H9 (cell line): ENCODE data around the gene ENKD1. TPM values are rescaled to one million over a fixed set of nuclear protein-coding genes. Genes with fewer than 3 reads are reported as not detected.

Experiments used
- DNase-seq: peaks from one replicate; pipeline ENCODE4 v3.0.0-alpha.2; 2017
- H2AFZ ChIP-seq: one replicate; pipeline ENCODE4 v1.6.1; 2013; ENCODE audit warnings: mild to moderate bottlenecking, low read length, control low read depth, moderate library complexity
- H2AK5ac ChIP-seq: 2 replicates; pipeline ENCODE4 v1.6.1; 2013; ENCODE audit warnings: low read length, control low read depth, mixed read lengths; ENCODE audit not compliant: insufficient read length
- H2BK120ac ChIP-seq: one replicate; pipeline ENCODE4 v1.6.1; 2013; ENCODE audit warnings: low read depth, mild to moderate bottlenecking, low read length, control low read depth, inconsistent platforms; ENCODE audit not compliant: poor library complexity, severe bottlenecking
- H2BK12ac ChIP-seq: 2 replicates; pipeline ENCODE4 v1.6.1; 2013; ENCODE audit warnings: low read length, control low read depth, mixed read lengths, low read depth; ENCODE audit not compliant: insufficient read length
- H2BK15ac ChIP-seq: 2 replicates; pipeline ENCODE4 v1.6.1; 2013; ENCODE audit warnings: low read depth, low read length, control low read depth
- H2BK20ac ChIP-seq: one replicate; pipeline ENCODE4 v1.6.1; 2013; ENCODE audit warnings: low read depth, mild to moderate bottlenecking, low read length, control low read depth, inconsistent platforms; ENCODE audit not compliant: poor library complexity, severe bottlenecking
- H2BK5ac ChIP-seq: 2 replicates; pipeline ENCODE4 v1.6.1; 2013; ENCODE audit warnings: low read length, control low read depth, mixed read lengths; ENCODE audit not compliant: insufficient read length
- H3K14ac ChIP-seq: 2 replicates; pipeline ENCODE4 v1.6.1; 2013; ENCODE audit warnings: low read length, control low read depth; ENCODE audit not compliant: insufficient read depth
- H3K18ac ChIP-seq: 2 replicates; pipeline ENCODE4 v1.6.1; 2013; ENCODE audit warnings: low read depth, mild to moderate bottlenecking, mixed read lengths, low read length, control low read depth; ENCODE audit not compliant: insufficient read length
- H3K23ac ChIP-seq: 2 replicates; pipeline ENCODE4 v1.6.1; 2013; ENCODE audit warnings: low read length, control low read depth, mixed read lengths, low read depth; ENCODE audit not compliant: insufficient read length
- H3K23me2 ChIP-seq: 2 replicates; pipeline ENCODE4 v1.6.1; 2013; ENCODE audit warnings: low read depth, mild to moderate bottlenecking, mixed read lengths, low read length, control low read depth; ENCODE audit not compliant: insufficient read length, poor library complexity, severe bottlenecking
- H3K27ac ChIP-seq: 2 replicates; pipeline ENCODE4 v1.5.1; 2013; ENCODE audit warnings: low read length, control low read depth, mixed read lengths, low read depth; ENCODE audit not compliant: insufficient read length
- H3K27me3 ChIP-seq: 2 replicates; pipeline ENCODE4 v1.6.1; 2013; ENCODE audit warnings: low read length, control low read depth, inconsistent platforms; ENCODE audit not compliant: insufficient read depth
- H3K4ac ChIP-seq: 2 replicates; pipeline ENCODE4 v1.6.1; 2013; ENCODE audit warnings: low read depth, mild to moderate bottlenecking, control low read depth, inconsistent platforms, low read length, moderate library complexity
- H3K4me1 ChIP-seq: 2 replicates; pipeline ENCODE4 v1.6.1; 2013; ENCODE audit warnings: low read length, control low read depth, inconsistent platforms; ENCODE audit not compliant: insufficient read depth
- H3K4me2 ChIP-seq: 2 replicates; pipeline ENCODE4 v1.6.1; 2013; ENCODE audit warnings: low read length, control low read depth, mixed read lengths; ENCODE audit not compliant: insufficient read length, insufficient read depth
- H3K56ac ChIP-seq: 2 replicates; pipeline ENCODE4 v1.6.1; 2013; ENCODE audit warnings: low read depth, mild to moderate bottlenecking, mixed read lengths, low read length, control low read depth; ENCODE audit not compliant: insufficient read length
- H3K79me1 ChIP-seq: 2 replicates; pipeline ENCODE4 v1.6.1; 2013; ENCODE audit warnings: low read depth, mild to moderate bottlenecking, moderate library complexity, low read length, control low read depth, inconsistent platforms; ENCODE audit not compliant: insufficient read depth, poor library complexity, severe bottlenecking
- H3K79me2 ChIP-seq: 2 replicates; pipeline ENCODE4 v1.6.1; 2013; ENCODE audit warnings: low read length, control low read depth, inconsistent platforms; ENCODE audit not compliant: insufficient read depth
- H3K9ac ChIP-seq: 2 replicates; pipeline ENCODE4 v1.6.1; 2013; ENCODE audit warnings: low read length, control low read depth, mixed read lengths; ENCODE audit not compliant: insufficient read length; ENCODE audit errors: extremely low read depth
- H3K9me3 ChIP-seq: one replicate; pipeline ENCODE4 v1.6.1; 2013; ENCODE audit warnings: low read depth, low read length, inconsistent platforms; ENCODE audit not compliant: control insufficient read depth
- H3T11ph ChIP-seq: one replicate; pipeline ENCODE4 v1.6.1; 2013; ENCODE audit warnings: mild to moderate bottlenecking, low read length, control low read depth, inconsistent platforms
- H4K20me1 ChIP-seq: one replicate; pipeline ENCODE4 v1.6.1; 2013; ENCODE audit not compliant: control insufficient read depth, insufficient read length, insufficient read depth
- H4K5ac ChIP-seq: 2 replicates; pipeline ENCODE4 v1.6.1; 2013; ENCODE audit warnings: low read depth, mild to moderate bottlenecking, mixed read lengths, low read length, control low read depth; ENCODE audit not compliant: insufficient read length
- H4K8ac ChIP-seq: replicated peaks from 2 replicates; pipeline ENCODE4 v1.6.1; 2013; ENCODE audit warnings: low read length, control low read depth, mixed read lengths, low read depth; ENCODE audit not compliant: insufficient read length
- H4K91ac ChIP-seq: 2 replicates; pipeline ENCODE4 v1.6.1; 2013; ENCODE audit warnings: low read depth, mild to moderate bottlenecking, moderate library complexity, mixed read lengths, low read length, control low read depth; ENCODE audit not compliant: insufficient read length
- H3K27ac Mint-ChIP-seq, 3 experiments: 2 replicates in 2 of 3; 3 replicates in 1 of 3; pipeline ENCODE4 v1.8.0; 2020 to 2021; ENCODE audit warnings: mixed read lengths in 3 of 3, mild to moderate bottlenecking in 1 of 3, moderate library complexity in 1 of 3
- H3K27me3 Mint-ChIP-seq: 2 replicates; pipeline ENCODE4 v1.8.0; 2021; ENCODE audit warnings: low read depth, mild to moderate bottlenecking, moderate library complexity, mixed read lengths
- H3K36me3 Mint-ChIP-seq, 3 experiments: 2 replicates in 2 of 3; 3 replicates in 1 of 3; pipeline ENCODE4 v1.8.0; 2020 to 2021; ENCODE audit warnings: low read depth in 3 of 3, mixed read lengths in 3 of 3; ENCODE audit not compliant: insufficient read depth in 1 of 3
- H3K4me1 Mint-ChIP-seq, 2 experiments: 2 replicates each; pipeline ENCODE4 v1.8.0; 2020; ENCODE audit warnings: mixed read lengths in 2 of 2
- H3K4me3 Mint-ChIP-seq, 2 experiments: 2 replicates in 1 of 2; 3 replicates in 1 of 2; pipeline ENCODE4 v1.8.0; 2020 to 2021; ENCODE audit warnings: mild to moderate bottlenecking in 2 of 2, mixed read lengths in 2 of 2, moderate library complexity in 1 of 2
- H3K9me3 Mint-ChIP-seq, 2 experiments: 2 replicates in 1 of 2; 3 replicates in 1 of 2; pipeline ENCODE4 v1.8.0; 2020; ENCODE audit warnings: mild to moderate bottlenecking in 2 of 2, mixed read lengths in 2 of 2, moderate library complexity in 1 of 2
- WGBS: extraction: QIAGEN DNeasy Blood & Tissue Kit; methylation state at CpG from one replicate; pipeline ENCODE4 v1.1.7; 2013; ENCODE audit warnings: missing lambda C conversion rate, low lambda C conversion rate, mixed read lengths; ENCODE audit not compliant: insufficient read length; ENCODE audit errors: extremely low coverage; 5-methylcytosine and 5-hydroxymethylcytosine counted together
- total RNA-seq: library from RNA; stranded (reverse); gene quantifications from 2 replicates; pipeline ENCODE4 v1.2.1, GENCODE V29; 2021
- TF ChIP-seq, protein P1 (sequence below): fragments of 200-600 bp; sonication (generic); conservative IDR thresholded peaks from 3 replicates; pipeline ENCODE4 v1.8.0; 2021; ENCODE audit warnings: antibody characterized with exemption, mild to moderate bottlenecking

The ENKD1 gene
- total RNA-seq, 1 experiment from 2014 or later, result 9.5 TPM

DNA sequence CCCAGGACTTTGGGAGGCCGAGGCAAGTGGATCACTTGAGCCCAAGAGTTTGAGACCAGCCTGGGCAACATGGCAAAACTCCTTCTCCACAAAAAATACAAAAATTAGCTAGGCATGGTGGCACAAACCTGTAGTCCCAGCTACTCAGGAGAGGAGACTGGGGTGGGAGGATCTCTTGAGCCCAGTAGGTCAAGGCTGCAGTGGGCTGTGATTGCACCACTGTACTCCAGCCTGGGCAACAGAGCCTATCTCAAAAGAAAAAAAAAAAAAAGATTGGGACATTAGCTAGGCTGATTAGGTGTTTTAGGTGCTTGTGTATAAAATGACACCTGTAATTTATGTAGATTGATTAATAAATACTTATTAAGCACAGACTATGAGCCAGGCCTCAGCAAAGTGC is 42.5 kb upstream of the ENKD1 start:
- Histone ChIP-seq H3K4ac (no peak overlapping the region), H3K4me1 (peaks cover 4% of the 10 kb centered on the region; the same call in 1 of the 2 replicates), H4K20me1 (no peaks in the 10 kb centered on the region), H3K23me2 (no peaks in the 10 kb centered on the region), H3K9me3 (no peaks in the 10 kb centered on the region), H3K9ac (no peak overlapping the region), H3K23ac (no peak overlapping the region), H2BK12ac (no peak overlapping the region), H4K91ac (no peak overlapping the region), H3K79me2 (peaks cover 7% of the 10 kb centered on the region; the same call in 1 of the 2 replicates), H3K18ac (no peak overlapping the region), H2AK5ac (no peak overlapping the region), H2BK15ac (no peak overlapping the region), H2BK20ac (no peak overlapping the region), H3K14ac (no peak overlapping the region), H2AFZ (no peak overlapping the region), H3T11ph (no peak overlapping the region), H3K56ac (no peak overlapping the region), H4K5ac (no peak overlapping the region), H2BK5ac (no peak overlapping the region), H3K27me3 (no peaks in the 10 kb centered on the region; the same call in 1 of the 2 replicates), H4K8ac (no peak overlapping the region), H3K4me2 (no peak overlapping the region), H2BK120ac (no peak overlapping the region), H3K27ac (no peak overlapping the region), H3K79me1 (peaks cover 6% of the 10 kb centered on the region)
- DNase-seq, result no peak
- no peaks in the 10 kb centered on the region; a peak in 1 of 5 replicates for H3K9me3 Mint-ChIP-seq
- no CpG with 5 or more reads among the region's 1 CpG for WGBS
- H3K27me3 Mint-ChIP-seq, result no peaks in the 10 kb centered on the region
- H3K4me3 Mint-ChIP-seq, result no peak overlapping the region
- H3K27ac Mint-ChIP-seq, result peak overlapping the region in 1 of 3 experiments; percentile 78; a peak in 2 of 7 replicates
- TF ChIP-seq, protein P1, sequence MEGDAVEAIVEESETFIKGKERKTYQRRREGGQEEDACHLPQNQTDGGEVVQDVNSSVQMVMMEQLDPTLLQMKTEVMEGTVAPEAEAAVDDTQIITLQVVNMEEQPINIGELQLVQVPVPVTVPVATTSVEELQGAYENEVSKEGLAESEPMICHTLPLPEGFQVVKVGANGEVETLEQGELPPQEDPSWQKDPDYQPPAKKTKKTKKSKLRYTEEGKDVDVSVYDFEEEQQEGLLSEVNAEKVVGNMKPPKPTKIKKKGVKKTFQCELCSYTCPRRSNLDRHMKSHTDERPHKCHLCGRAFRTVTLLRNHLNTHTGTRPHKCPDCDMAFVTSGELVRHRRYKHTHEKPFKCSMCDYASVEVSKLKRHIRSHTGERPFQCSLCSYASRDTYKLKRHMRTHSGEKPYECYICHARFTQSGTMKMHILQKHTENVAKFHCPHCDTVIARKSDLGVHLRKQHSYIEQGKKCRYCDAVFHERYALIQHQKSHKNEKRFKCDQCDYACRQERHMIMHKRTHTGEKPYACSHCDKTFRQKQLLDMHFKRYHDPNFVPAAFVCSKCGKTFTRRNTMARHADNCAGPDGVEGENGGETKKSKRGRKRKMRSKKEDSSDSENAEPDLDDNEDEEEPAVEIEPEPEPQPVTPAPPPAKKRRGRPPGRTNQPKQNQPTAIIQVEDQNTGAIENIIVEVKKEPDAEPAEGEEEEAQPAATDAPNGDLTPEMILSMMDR, result no peak
- peaks cover 21 to 26% of the 10 kb centered on the region in 2 experiments for H3K4me1 Mint-ChIP-seq
- H3K36me3 Mint-ChIP-seq, result peaks cover 2 to 7% (median 5%) of the 10 kb centered on the region in 3 experiments; a peak in 4 of 7 replicates
